ENCODE data around the gene DNAJC21.
"Not testable (repeated sequence)": the region's sequence is repeated elsewhere in the genome, so short reads cannot be mapped to it uniquely, and the experiment has no call there.

Gene DNAJC21

DNA sequence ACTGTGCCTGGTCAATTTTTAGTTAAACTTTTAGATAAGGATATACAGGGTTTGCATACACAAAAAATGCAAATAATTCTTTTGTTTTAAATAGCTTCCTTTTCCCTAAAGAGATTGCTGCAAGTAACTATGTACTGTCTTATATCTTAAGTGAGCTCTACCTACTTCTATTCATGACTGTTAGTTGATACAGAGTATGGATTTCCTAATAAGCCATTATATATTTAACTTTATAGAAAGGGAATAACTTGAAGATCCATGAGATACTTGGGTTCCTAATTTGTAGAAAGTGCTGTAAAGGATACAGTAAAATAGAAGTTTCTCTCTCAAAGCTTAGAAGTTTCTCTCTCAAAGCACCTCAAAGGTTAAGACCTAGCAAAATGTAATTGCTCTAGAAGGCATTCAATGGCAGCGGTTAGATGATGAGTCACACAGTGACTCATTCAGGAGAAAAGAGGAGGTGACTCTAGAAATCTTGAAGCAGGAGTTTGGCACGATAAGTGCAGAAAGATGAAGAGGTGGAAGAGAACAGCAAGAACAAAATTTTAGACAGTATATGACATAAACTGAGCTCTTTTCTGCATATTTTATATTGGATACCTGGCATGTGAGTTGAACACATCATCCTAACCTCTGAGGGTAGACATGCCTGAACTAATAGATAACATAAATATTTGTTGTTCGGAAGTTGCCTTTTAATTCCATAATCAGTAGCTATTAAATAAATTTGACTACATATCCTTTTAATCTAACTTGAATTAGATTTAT lies 5.5 kb upstream of the DNAJC21 start:
- peak; percentile 84 for DNase-seq

DNA sequence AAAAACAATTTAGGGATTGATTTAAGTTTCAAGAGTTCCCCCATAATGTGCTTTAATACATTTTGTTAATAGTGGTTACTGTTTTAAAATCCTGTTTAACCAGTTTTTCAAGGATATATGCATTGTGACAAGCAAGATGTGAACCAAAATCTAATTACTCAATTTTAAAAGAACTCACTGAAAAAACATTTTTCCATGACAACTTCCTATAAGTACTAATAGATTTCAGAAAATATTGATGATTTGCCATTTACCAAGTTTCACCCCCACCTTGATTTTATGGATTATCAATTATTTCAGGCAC lies 4.9 kb upstream of the DNAJC21 start:
- DNase-seq = no peak

DNA sequence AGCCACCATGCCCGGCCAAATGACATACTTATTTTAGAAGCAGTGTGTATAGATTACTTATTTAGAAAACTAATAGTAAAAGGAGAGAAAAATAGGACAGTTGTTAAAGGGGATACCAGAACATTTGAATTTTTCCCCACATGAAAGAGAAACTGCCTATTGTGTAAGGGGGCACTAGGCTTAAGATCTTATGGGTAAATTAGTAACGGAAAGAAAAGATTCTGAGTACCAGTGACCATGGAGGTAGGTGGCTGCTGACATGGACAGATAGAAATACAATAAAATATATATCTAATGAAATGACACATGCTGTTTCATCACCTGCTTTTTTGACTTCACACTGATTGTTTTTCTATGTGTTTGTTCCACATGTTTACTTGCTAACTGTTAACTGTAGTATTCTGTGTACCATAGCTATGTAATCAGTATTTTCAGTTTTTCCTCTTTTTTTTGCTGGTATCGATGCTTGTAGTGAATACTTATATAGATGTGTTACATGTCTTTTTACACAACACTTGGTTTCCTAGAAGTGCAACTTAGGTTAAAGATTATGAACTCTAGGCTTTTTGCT lies 3.0 kb upstream of the DNAJC21 start:
- DNase-seq = no peak

DNA sequence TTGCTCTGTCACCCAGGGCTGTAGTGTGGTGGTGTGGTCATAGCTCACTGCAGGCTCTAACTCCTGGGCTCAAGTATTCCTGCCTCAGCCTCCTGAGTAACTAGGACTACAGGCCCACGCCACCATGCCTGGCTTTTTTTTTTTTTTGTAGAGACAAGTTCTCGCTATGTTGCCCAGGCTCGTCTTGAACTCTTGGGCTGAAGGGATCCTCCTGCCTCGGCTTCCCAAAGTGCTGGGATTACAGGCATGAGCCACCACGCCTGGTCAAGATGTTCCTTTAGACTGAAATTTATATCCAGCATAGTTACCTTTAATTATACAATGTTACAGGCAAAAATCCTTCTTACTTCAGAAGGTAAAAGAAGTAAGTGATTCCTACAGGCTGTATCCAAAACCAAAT lies 1.6 kb upstream of the DNAJC21 start:
- DNase-seq = no peak

DNA sequence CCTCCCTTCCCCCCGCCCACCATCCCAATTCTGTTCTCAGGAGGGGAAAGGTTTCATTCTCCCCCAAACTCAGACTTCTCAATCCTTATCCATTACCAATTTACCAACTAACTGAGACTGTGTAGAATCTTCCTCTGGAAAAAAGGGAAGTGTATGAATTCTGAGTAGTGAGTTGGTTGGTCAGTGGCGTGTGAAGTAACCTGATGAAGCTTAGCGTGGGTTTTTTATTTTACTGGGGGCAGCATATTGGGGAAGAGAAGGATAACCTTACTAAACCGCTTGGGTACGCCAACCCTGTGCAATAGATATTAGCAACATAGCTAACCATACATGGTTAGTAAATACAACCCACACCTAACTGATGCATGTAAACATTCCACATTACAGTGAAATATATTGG lies 1.1 kb upstream of the DNAJC21 start:
- no peak for DNase-seq

DNA sequence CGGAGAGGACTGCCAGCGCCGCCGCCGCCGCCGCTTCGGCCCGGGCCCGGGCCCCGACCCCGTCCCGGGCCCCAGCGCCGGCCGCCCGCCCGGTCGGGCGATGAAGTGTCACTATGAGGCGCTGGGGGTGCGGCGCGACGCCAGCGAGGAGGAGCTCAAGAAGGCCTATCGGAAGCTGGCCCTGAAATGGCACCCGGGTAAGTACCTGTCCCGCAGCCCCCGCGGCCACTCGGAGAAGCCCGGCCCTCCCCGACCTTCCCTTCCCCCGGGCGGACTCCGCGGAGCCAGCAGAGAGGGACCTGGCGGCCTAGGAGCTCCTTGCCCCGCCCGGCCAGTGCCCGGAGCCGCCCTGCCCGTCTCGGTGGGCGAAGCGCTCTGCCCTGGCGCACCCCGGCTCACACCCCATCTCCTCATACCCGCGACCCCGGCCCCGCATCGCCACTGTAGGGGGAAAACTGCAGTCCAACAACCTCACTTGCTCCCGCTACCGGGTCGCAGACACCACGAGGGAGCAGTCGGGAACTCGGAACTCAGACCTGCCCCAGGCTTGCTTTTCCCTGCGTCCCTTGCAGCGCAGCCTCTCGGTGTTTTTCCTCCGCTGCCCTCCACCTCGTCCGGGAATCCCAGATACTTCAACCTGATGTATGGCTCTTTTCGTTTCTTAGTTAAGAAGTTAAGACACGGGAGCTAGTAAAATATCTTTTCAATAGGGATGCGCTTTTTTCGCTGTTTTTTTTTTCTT lies 532 bp downstream of the DNAJC21 start:
- DNase-seq = peak; percentile 74

DNA sequence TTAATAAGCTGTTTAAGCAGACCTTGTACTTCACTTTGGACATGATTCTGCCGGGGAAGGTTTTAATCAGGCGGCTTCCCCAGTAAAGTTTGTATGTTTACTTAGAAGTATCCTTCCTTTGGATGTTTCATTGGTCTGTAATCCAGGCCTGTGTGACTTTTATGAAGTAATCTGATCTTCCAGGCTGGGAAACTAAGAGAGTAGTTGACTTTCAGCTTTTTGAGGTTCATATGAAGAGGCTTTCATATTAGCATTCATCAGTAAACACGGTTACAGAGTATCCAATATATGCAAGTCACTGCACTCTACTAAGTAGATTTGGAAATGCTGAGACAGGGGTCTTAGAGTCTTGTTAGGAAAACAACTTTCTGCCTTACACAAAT lies 1.1 kb downstream of the DNAJC21 start:
- no peak for DNase-seq

DNA sequence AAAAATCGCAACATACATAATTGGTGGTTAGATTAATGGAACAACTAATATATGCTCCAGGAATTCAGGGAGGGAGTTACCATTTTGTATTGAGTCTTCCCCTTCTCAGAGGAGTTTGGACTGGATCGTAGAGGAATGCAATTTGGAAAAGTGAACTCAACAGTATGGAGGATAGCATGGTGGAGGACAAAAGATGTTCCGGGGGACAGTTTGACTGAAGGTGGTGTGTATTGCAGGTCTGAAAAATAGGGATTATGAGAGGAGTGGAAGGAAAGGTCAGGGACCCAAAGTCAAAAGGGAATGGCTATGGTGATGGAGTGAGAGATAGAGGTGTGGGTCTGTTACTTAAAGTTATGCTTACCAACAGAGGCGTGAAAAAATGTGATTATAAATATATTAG lies 1.5 kb downstream of the DNAJC21 start:
- no peak for DNase-seq

DNA sequence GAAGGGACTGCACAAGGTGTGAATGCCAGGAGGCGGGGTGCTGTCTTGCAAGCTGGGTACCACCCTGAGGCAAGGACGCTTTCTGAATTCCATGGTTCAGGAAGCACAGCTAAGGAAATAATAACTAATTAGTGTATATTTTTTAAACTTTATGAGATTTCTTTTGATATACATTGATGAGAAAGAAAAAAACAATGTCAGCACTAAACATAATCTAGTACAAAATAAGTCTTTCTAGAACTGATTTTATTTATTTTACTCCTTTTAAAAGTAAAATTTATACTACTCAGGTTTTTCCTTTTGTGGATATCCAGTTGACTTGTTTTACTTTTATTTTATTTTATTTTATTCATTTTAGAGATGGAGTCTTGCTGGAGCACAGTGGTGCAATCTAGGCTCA lies 3.6 kb downstream of the DNAJC21 start:
- DNase-seq = no peak

DNA sequence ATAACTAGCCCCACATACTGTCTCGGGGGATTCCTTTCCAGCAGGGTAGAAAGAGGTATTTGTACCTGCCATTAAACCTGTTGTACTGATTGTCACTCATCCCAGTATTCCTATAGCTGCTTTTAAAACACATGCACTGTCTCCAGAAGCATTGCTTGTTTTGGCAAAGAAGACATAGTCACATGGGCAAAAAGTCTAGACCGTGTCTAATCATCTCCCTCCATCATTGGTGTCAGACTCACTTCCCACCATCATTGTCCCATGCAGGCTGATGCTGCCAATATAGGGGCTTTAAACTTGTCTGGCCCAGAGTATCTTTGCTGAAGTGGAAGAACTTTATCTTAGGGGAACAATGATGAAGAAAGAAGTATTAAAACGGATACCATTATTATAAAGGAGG lies 12.6 kb downstream of the DNAJC21 start:
- no peak for DNase-seq

DNA sequence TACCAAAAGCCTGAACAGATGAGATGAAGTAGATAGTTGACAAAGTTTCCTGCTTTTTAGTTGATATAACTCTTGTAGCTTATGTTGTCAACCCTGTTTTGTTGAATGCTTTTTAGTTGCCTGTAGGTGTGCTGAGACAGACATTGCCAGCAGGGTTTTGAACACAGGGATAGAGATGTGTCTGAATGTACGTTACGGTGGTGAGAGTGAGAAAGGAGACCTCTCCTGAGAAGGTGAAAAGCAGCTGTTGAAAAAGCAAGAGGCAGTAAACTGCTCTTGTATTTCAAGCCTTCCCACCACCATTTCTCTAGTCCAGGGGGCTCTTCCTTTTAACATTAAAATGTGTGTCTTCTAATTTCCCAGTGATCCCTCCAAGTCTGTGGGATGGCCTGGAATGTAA lies 14.7 kb downstream of the DNAJC21 start:
- DNase-seq = no peak

DNA sequence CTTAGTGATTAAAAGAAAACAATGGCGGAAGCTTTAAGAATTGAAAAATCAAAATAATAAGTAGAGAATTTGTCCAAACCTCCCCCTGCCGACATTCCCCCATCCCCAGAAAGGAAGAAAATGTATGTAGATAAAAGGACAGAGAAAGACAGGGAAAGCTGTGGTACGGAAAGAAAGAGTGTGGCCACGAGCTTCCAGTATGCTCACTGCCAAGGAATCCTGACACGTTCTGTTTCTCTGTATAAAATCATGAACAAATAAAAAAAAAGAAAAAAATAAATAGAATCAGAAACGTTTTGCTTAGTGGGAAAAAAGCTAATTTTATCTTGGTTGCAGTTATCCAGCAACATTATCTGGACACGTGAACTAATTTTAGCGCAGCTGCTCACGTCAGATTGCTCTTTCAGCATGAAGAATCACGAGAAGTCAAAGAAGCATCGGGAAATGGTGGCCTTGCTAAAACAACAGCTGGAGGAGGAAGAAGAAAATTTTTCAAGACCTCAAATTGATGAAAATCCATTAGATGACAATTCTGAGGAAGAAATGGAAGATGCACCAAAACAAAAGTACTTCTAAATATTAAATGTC lies 15.2 kb downstream of the DNAJC21 start:
- no peak for DNase-seq

DNA sequence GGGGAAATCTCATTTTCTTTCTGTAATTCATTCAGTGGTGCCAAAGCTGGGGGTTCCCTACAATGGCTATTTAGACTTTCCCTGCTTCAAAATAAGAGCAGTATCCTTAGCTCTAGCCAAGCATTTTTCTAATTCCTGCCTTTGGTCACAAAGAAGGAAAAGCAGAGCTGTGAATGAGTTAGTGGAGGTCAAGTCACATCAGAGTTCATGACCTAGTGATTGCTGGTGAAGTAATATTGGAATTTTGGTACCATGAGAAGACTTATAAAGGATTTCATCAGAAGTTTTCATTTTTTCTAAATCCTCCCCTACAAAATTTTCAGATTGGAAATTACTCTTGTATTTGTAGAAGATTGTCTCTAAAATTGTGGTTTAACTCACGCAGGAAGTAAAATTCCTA lies 28.0 kb downstream of the DNAJC21 start:
- peak; percentile 18 for DNase-seq

DNA sequence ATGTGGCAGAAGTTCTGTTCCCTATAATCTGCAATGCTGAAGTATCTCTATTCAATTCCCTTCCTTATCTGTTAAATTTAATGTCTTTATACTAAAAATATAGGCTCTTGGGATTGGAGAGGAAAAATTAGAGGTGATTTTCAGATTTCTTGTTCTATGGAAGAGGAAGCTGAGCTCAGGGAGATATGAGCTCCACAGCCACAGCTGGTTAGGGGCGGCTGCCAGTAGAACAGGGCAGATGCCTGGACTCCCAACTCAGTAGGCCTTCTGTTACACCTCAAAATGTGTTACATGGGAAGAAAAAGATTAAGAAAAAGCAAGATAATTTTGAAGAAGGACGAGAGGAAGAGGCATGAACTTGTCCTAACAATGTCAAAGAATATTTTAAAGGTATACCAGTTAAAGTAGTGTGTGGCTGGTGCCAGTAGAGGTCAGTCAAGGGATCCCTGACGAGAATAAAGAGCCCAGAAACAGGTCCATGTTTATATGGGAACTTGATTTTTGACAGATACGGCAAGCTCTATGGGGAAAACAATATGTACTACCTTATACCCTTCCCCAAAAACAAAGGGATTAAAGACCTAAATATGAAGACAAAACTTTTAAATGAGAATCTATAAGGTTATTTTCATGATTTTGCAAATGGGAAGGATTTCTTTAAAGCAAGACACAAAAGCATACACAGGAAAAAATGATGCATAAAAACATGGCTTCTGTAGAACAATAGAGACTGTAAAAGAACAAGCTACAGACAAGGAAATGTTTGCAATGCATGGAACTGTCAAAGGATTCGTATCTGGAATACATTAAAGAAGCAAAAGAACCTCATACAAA lies 28.7 kb downstream of the DNAJC21 start:
- peak; percentile 26 for DNase-seq

DNA sequence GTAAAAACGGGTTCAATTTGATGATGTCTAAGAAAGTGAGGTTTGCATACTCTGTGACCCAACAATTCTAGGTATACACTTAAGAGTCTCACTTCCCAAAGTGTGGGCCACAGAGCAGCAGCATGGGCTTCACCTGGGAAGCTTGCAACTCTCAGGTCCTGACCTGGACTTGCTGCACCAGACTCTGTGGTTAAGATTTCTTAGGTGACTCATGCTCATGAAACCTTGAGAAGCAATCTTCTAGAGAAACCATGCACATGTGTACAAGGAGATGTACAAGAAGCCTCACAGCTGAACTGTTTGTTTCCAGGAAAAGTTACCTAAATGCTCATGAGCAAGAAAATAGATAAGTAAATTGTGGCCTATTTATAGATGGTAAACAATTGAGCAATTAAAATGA lies 30.0 kb downstream of the DNAJC21 start:
- DNase-seq = peak; percentile 52

DNA sequence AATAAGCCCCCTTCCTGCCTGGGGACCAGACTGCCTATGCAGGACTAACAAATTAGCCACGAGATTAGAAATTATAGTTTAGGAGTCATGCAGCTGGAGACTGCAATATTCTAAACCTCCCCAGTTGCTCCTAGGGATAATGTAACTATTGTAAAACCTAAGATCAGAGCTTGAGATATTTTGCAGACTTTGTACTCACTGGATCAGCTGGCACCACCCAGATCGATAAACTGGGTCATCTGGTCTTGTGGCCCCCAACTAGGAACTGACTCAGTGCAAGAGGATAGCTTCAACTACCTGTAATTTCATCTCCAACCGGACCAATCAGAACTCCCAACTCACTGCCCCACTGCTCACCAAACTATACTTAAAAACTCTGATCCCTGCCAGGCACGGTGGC lies 38.2 kb downstream of the DNAJC21 start:
- DNase-seq = no peak

DNA sequence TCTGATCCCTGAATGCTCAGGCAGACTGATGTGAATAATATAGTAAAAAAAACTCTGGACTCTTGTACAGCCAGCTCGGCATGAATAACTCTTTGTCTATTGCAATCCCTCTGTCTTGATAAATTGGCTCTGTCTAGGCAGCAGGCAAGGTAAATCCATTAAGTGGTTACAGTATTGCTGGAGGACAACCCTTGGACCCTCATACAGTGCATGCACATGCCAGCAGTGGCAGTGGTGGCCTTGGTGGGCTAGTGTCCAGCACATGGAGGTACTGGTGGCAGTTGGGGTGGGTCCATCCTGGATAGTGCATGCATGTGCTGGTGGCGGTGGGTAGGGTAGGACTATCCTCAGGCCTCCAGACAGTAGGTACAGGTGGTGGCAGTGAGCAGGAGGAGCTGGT lies 38.9 kb downstream of the DNAJC21 start:
- no peak for DNase-seq

DNA sequence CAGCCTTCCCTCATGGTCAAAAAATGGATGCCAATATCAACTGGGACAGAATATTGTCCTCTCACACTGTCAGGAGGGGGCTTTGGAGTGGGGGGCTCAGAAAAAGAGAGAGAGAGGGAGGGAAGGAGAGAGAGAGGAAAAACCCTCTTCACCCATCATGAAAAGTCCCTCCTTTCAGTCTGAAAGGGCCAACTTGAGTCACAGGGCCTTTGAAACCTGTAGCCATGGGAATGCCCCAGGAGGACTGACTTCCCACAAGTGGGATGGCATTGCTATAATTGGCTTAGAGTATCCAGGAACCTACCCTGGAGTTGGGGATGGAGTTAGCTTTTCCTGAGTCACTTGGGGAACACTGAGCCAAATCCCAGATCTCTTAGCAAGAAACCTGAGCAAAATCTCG lies 41.2 kb downstream of the DNAJC21 start:
- no peak for DNase-seq

DNA sequence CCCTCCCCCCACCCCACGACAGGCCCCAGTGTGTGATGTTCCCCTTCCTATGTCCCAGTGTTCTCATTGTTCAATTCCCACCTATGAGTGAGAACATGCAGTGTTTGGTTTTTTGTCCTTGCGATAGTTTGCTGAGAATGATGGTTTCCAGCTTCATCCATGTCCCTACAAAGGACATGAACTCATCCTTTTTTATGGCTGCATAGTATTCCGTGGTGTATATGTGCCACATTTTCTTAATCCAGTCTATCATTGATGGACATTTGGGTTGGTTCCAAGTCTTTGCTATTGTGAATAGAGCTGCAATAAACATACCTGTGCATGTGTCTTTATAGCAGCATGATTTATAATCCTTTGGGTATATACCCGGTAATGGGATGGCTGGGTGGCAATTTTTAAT lies 42.3 kb downstream of the DNAJC21 start:
- not testable (repeated sequence) for DNase-seq

DNA sequence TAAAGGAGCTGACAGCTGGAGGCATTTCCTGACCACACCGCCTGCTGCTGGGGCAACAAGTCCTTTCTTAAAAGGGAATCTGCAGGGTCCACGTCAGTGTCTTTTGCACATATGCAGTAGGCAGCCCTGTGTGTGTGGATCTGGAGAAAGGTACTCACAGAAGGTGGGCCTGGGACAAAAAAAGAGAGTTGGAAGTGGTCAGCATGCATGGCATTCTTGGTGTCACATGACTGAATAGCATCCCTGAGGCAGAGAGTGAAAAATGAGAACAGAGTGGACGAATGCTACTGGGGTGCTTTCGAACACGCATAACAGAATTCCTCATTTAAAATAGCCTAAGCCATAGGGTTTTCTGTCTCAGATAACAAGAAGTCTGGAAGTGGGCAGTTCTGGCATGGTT lies 47.0 kb downstream of the DNAJC21 start:
- DNase-seq = no peak

DNA sequence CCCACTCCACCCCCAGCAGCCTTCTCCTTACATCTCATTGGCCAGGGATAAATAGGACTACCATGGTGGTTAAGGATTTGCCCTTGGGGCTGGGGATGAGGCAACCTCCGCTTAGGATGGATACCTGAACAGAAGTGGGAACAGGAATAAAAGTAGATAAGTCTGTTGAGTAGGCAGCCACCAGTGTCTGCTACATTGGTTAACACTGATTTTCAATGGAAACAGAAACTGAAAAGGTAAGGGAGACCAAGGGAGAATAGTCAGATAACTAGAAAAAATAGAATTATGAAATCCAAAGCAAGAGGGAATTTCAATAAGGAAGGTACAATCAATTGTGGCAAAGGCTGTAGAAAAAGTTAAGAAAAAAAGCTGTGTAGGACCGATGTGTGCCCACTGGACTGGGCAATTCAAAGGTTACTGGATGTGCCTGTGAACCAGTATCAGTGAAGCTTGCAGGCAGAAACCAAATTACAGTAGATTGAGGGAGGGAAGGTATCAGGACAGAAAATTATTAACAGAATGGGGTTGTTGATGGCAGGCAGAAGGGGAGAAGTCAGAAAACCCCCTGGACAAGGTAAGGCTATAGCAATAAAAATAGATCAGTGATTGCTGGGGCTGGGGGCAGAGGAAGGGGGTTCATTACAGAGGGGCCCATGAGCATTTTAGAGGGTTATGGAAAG lies 48.7 kb downstream of the DNAJC21 start:
- DNase-seq = no peak

DNA sequence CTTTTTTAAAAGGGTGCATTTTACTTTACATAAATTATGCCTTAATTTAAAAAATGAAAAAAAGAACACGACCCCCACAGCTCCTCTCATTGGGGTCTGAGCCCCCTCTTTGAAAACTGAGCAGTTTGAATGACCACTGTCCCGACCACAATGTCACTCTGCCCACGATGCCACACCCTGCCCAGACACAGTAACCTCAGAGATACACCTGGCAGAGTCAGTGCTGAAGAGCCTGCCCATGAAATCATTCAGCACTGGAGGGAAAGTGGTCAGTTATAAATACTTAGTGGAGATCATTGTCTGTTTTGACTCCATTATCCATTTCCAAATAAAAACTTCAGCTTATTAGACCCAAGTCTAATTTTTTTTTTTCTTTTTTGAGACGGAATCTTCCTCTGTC lies 49.3 kb downstream of the DNAJC21 start:
- no peak for DNase-seq

DNA sequence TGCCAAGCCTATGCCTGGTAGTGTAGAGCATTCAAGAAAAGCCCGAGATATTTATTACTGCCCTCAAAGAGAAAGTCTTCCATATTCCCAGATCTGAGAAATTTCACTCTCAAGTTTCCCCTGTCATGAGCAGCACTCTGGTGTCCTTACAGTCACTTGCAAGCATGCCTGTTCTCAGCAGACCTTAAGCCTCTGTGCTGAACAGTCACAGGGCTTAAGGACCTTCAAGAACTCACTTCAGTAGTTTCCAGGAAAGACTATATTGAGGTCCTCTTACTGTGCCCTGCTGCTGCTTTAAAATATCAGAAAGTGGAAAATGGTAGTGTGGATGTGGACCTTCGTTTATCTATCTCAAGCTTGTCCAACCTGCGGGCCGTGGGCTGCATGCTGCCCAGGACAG lies 53.5 kb downstream of the DNAJC21 start:
- no peak for DNase-seq
